Karpas-422 (cell line): ENCODE measurements around the gene KCTD13. TPM values are rescaled to one million over a fixed set of nuclear protein-coding genes. Genes with fewer than 3 reads are reported as not detected.
"Not testable (repeated sequence)": the region's sequence is repeated elsewhere in the genome, so short reads cannot be mapped to it uniquely, and the experiment has no call there.

Experiments
- DNase-seq: peaks from one replicate; pipeline ENCODE4 v3.0.0-alpha.2; 2015
- H2AFZ ChIP-seq: fragments of 200-600 bp; sonication (generic); 2 replicates; pipeline ENCODE4 v1.6.1; 2014; ENCODE audit warnings: antibody characterized with exemption, low read length, mixed read lengths
- H3K27ac ChIP-seq: fragments of 200-600 bp; sonication (generic); 2 replicates; pipeline ENCODE4 v1.5.1; 2014; ENCODE audit warnings: mild to moderate bottlenecking, low read length, moderate library complexity
- H3K27me3 ChIP-seq: fragments of 200-600 bp; sonication (generic); 2 replicates; pipeline ENCODE4 v1.6.1; 2014; ENCODE audit warnings: low read length, mixed read lengths
- H3K36me3 ChIP-seq: fragments of 200-600 bp; sonication (generic); 2 replicates; pipeline ENCODE4 v1.6.1; 2014; ENCODE audit warnings: low read length, mixed read lengths; ENCODE audit not compliant: insufficient read depth
- H3K4me1 ChIP-seq: fragments of 200-600 bp; sonication (generic); 2 replicates; pipeline ENCODE4 v1.6.1; 2014; ENCODE audit warnings: mild to moderate bottlenecking, low read length, mixed read lengths
- H3K4me2 ChIP-seq: fragments of 200-600 bp; sonication (generic); 2 replicates; pipeline ENCODE4 v1.6.1; 2014; ENCODE audit warnings: low read length, low read depth, mild to moderate bottlenecking; ENCODE audit not compliant: poor library complexity, severe bottlenecking
- H3K4me3 ChIP-seq: fragments of 200-600 bp; sonication (generic); 2 replicates; pipeline ENCODE4 v1.5.1; 2014; ENCODE audit warnings: mild to moderate bottlenecking, antibody characterized with exemption, low read length, mixed read lengths
- H3K79me2 ChIP-seq: fragments of 200-600 bp; sonication (generic); 2 replicates; pipeline ENCODE4 v1.6.1; 2014; ENCODE audit warnings: mild to moderate bottlenecking, low read length, mixed read lengths
- H3K9ac ChIP-seq: fragments of 200-600 bp; sonication (generic); 2 replicates; pipeline ENCODE4 v1.6.0; 2014; ENCODE audit warnings: low read length
- H3K9me2 ChIP-seq: fragments of 200-600 bp; sonication (generic), shearing (Covaris generic); replicated peaks from 2 replicates; pipeline ENCODE4 v1.6.0; 2014; ENCODE audit warnings: mild to moderate bottlenecking, low read length, moderate library complexity; ENCODE audit not compliant: insufficient read depth
- H3K9me3 ChIP-seq: fragments of 300-700, 200-600 bp; sonication (generic); 2 replicates; pipeline ENCODE4 v1.6.1; 2014; ENCODE audit warnings: low read length, mixed read lengths
- H4K20me1 ChIP-seq: fragments of 200-600 bp; sonication (generic); 2 replicates; pipeline ENCODE4 v1.6.1; 2014; ENCODE audit warnings: mild to moderate bottlenecking, antibody characterized with exemption, low read length, low read depth; ENCODE audit not compliant: insufficient read depth
- total RNA-seq: library from RNA; depleted of rRNA; stranded (reverse); fragments of >200 nt; shearing (Covaris generic); gene quantifications from 2 replicates; pipeline ENCODE4 v1.2.3, GENCODE V29; 2014; ENCODE audit warnings: low replicate concordance

The KCTD13 gene
- total RNA-seq, 1 experiment from 2014 or later, result 14.2 TPM

- no peaks in the 10 kb centered on the region for H4K20me1 ChIP-seq
- no peak overlapping the region for H3K4me3 ChIP-seq
- no peak overlapping the region for H3K4me2 ChIP-seq
- H3K9me3 ChIP-seq, result no peaks in the 10 kb centered on the region
- DNase-seq, result no peak
- peaks cover 2% of the 10 kb centered on the region; the same call in 1 of the 2 replicates for H3K79me2 ChIP-seq
- peaks cover under 1% of the 10 kb centered on the region for H3K4me1 ChIP-seq
- H3K27ac ChIP-seq, result no peak overlapping the region
- no peaks in the 10 kb centered on the region for H3K9me2 ChIP-seq
- no peaks in the 10 kb centered on the region for H3K27me3 ChIP-seq
- no peak overlapping the region for H3K9ac ChIP-seq
- H2AFZ ChIP-seq, result no peak overlapping the region
- H3K36me3 ChIP-seq, result peaks cover 16% of the 10 kb centered on the region; the same call in 1 of the 2 replicates
Measured at GRCh38 chr16:29968205-29968604, 42.2 kb upstream of the KCTD13 start.

GRCh38 chr16:29963021-29963743, 37.2 kb upstream of the KCTD13 start:
- peaks cover 6% of the 10 kb centered on the region; the same call in 1 of the 2 replicates for H3K36me3 ChIP-seq
- H3K79me2 ChIP-seq, result peaks cover 12% of the 10 kb centered on the region
- no peak overlapping the region for H3K27ac ChIP-seq
- peak overlapping the region; percentile 37; the same call in 1 of the 2 replicates for H2AFZ ChIP-seq
- no peaks in the 10 kb centered on the region for H3K9me3 ChIP-seq
- peak overlapping the region; percentile 99 for H3K4me2 ChIP-seq
- H3K9ac ChIP-seq, result peak overlapping the region; percentile 89
- peak overlapping the region; percentile 97 for H3K4me3 ChIP-seq
- no peaks in the 10 kb centered on the region for H3K27me3 ChIP-seq
- H3K9me2 ChIP-seq, result no peaks in the 10 kb centered on the region
- H4K20me1 ChIP-seq, result no peaks in the 10 kb centered on the region
- H3K4me1 ChIP-seq, result peaks cover 17% of the 10 kb centered on the region
- no peak for DNase-seq

GRCh38 chr16:29962344-29962994, 36.4 kb upstream of the KCTD13 start:
- peak overlapping the region; percentile 45 for H3K27ac ChIP-seq
- no peaks in the 10 kb centered on the region for H4K20me1 ChIP-seq
- H2AFZ ChIP-seq, result peak overlapping the region; percentile 37
- H3K9me2 ChIP-seq, result no peaks in the 10 kb centered on the region
- no peaks in the 10 kb centered on the region for H3K9me3 ChIP-seq
- H3K4me1 ChIP-seq, result peaks cover 17% of the 10 kb centered on the region
- peak overlapping the region; percentile 97 for H3K4me3 ChIP-seq
- 0 out of 2 replicates have a peak, but pooled peaks cover 3% of the 10 kb centered on the region for H3K36me3 ChIP-seq
- H3K79me2 ChIP-seq, result peaks cover 12% of the 10 kb centered on the region
- peak; percentile 49 for DNase-seq
- H3K4me2 ChIP-seq, result peak overlapping the region; percentile 99
- H3K27me3 ChIP-seq, result no peaks in the 10 kb centered on the region
- H3K9ac ChIP-seq, result peak overlapping the region; percentile 89

- H3K9me2 ChIP-seq, result no peaks in the 10 kb centered on the region
- H3K36me3 ChIP-seq, result no peaks in the 10 kb centered on the region
- no peaks in the 10 kb centered on the region for H3K27me3 ChIP-seq
- peak within 1 kb of the TSS; percentile 45 for H3K27ac ChIP-seq
- peak within 1 kb of the TSS; percentile 89 for H3K9ac ChIP-seq
- H3K4me3 ChIP-seq, result peak within 1 kb of the TSS; percentile 97
- no peaks in the 10 kb centered on the region for H4K20me1 ChIP-seq
- peaks cover 12% of the 10 kb centered on the region for H3K79me2 ChIP-seq
- H3K9me3 ChIP-seq, result no peaks in the 10 kb centered on the region
- peak within 1 kb of the TSS; percentile 99 for H3K4me2 ChIP-seq
- H2AFZ ChIP-seq, result peak within 1 kb of the TSS; percentile 46
- H3K4me1 ChIP-seq, result peaks cover 17% of the 10 kb centered on the region
- DNase-seq, result peak; percentile 97
Measured at GRCh38 chr16:29961479-29962343, 35.7 kb upstream of the KCTD13 start, which contains the start of gene TMEM219. Gene TMEM219, plus strand, starts transcription at chr16:29962079. Its CDS starts 1,065 bp downstream, at chr16:29963144.

GRCh38 chr16:29961127-29961478, 35.1 kb upstream of the KCTD13 start:
- no peaks in the 10 kb centered on the region for H3K9me3 ChIP-seq
- no peaks in the 10 kb centered on the region for H3K36me3 ChIP-seq
- DNase-seq, result no peak
- H2AFZ ChIP-seq, result peak overlapping the region; percentile 46
- H3K4me2 ChIP-seq, result peak overlapping the region; percentile 99
- peak overlapping the region; percentile 97 for H3K4me3 ChIP-seq
- H4K20me1 ChIP-seq, result no peaks in the 10 kb centered on the region
- H3K27me3 ChIP-seq, result no peaks in the 10 kb centered on the region
- H3K4me1 ChIP-seq, result peaks cover 17% of the 10 kb centered on the region
- H3K79me2 ChIP-seq, result peaks cover 12% of the 10 kb centered on the region
- peak overlapping the region; percentile 89 for H3K9ac ChIP-seq
- H3K27ac ChIP-seq, result no peak overlapping the region
- H3K9me2 ChIP-seq, result no peaks in the 10 kb centered on the region

- H3K36me3 ChIP-seq, DNase-seq, H4K20me1 ChIP-seq, H3K9me2 ChIP-seq, H3K9me3 ChIP-seq, H3K4me2 ChIP-seq, H3K9ac ChIP-seq, H3K27ac ChIP-seq, H2AFZ ChIP-seq, H3K4me3 ChIP-seq, H3K27me3 ChIP-seq: not testable (repeated sequence)
- H3K4me1 ChIP-seq, result peaks cover 21% of the 10 kb centered on the region
- H3K79me2 ChIP-seq, result peaks cover 12% of the 10 kb centered on the region
Measured at GRCh38 chr16:29959821-29960220, 33.8 kb upstream of the KCTD13 start.

- H3K79me2 ChIP-seq, result peaks cover 12% of the 10 kb centered on the region
- no peaks in the 10 kb centered on the region for H3K27me3 ChIP-seq
- H3K9ac ChIP-seq, result no peak overlapping the region
- H3K9me2 ChIP-seq, result no peaks in the 10 kb centered on the region
- peaks cover 23% of the 10 kb centered on the region for H3K4me1 ChIP-seq
- no peaks in the 10 kb centered on the region for H4K20me1 ChIP-seq
- H3K9me3 ChIP-seq, result no peaks in the 10 kb centered on the region
- no peak overlapping the region for H3K4me2 ChIP-seq
- no peak for DNase-seq
- no peaks in the 10 kb centered on the region for H3K36me3 ChIP-seq
- H2AFZ ChIP-seq, result no peak overlapping the region
- no peak overlapping the region for H3K27ac ChIP-seq
- H3K4me3 ChIP-seq, result no peak overlapping the region
Measured at GRCh38 chr16:29959293-29959692, 33.3 kb upstream of the KCTD13 start.

- Histone ChIP-seq H3K4me1 (peaks cover 23% of the 10 kb centered on the region), H3K9me2 (no peaks in the 10 kb centered on the region), H4K20me1 (no peaks in the 10 kb centered on the region), H3K27me3 (no peaks in the 10 kb centered on the region), H3K9me3 (no peaks in the 10 kb centered on the region), H3K27ac (no peak overlapping the region), H3K36me3 (no peaks in the 10 kb centered on the region), H3K9ac (no peak overlapping the region), H3K4me3 (no peak overlapping the region), H3K4me2 (no peak overlapping the region), H2AFZ (no peak overlapping the region), H3K79me2 (peaks cover 12% of the 10 kb centered on the region)
- no peak for DNase-seq
Measured at GRCh38 chr16:29958756-29959155, 32.7 kb upstream of the KCTD13 start.
